NB4 (cell line): ENCODE measurements around the gene SLC6A18.

ENCODE experiments used
- DNase-seq: peaks from one replicate; pipeline ENCODE4 v3.0.0; 2010; ENCODE audit warnings: low read depth
- H3K4me3 ChIP-seq: one replicate; pipeline ENCODE4 v1.5.1; 2011; ENCODE audit warnings: mild to moderate bottlenecking, low read depth, low read length, moderate library complexity
- MYC ChIP-seq: IDR thresholded peaks from 2 replicates; pipeline ENCODE4 v1.6.1; 2011; ENCODE audit warnings: low read depth, low read length
- POLR2A ChIP-seq: IDR thresholded peaks from 2 replicates; pipeline ENCODE4 v1.6.1; 2011; ENCODE audit warnings: mild to moderate bottlenecking; ENCODE audit not compliant: insufficient read length; ENCODE audit errors: extremely low read depth
- TF ChIP-seq, protein P1 (sequence below): IDR thresholded peaks from one replicate; pipeline ENCODE4 v1.5.1; 2012; ENCODE audit warnings: low read depth, low read length
- TF ChIP-seq, protein P2 (sequence below): IDR thresholded peaks from 2 replicates; pipeline ENCODE4 v1.6.1; 2011; ENCODE audit warnings: low read depth, low read length

SLC6A18 gene

DNA sequence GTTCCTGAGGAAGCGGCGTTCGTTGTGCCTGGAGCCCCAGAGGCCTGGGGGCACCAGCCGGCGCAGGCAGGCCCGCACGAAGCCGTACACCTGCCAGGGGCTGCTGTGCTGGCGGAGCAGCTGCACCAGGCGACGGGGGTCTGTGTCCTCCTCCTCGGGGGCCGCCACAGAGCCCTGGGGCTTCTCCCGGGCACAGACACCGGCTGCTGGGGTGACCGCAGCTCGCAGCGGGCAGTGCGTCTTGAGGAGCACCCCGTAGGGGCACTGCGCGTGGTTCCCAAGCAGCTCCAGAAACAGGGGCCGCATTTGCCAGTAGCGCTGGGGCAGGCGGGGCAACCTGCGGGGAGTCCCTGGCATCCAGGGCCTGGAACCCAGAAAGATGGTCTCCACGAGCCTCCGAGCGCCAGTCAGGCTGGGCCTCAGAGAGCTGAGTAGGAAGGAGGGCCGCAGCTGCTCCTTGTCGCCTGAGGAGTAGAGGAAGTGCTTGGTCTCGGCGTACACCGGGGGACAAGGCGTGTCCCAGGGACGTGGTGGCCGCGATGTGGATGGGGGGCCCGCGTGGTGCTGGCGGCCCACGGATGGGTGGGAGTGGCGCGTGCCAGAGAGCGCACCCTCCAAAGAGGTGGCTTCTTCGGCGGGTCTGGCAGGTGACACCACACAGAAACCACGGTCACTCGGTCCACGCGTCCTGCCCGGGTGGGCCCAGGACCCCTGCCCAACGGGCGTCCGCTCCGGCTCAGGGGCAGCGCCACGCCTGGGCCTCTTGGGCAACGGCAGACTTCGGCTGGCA is 68.4 kb downstream of the SLC6A18 start:
- DNase-seq, result peak; percentile 27
- no peak overlapping the region for H3K4me3 ChIP-seq
- no peak for TF ChIP-seq MYC
- TF ChIP-seq POLR2A, result no peak
- TF ChIP-seq, protein P1, sequence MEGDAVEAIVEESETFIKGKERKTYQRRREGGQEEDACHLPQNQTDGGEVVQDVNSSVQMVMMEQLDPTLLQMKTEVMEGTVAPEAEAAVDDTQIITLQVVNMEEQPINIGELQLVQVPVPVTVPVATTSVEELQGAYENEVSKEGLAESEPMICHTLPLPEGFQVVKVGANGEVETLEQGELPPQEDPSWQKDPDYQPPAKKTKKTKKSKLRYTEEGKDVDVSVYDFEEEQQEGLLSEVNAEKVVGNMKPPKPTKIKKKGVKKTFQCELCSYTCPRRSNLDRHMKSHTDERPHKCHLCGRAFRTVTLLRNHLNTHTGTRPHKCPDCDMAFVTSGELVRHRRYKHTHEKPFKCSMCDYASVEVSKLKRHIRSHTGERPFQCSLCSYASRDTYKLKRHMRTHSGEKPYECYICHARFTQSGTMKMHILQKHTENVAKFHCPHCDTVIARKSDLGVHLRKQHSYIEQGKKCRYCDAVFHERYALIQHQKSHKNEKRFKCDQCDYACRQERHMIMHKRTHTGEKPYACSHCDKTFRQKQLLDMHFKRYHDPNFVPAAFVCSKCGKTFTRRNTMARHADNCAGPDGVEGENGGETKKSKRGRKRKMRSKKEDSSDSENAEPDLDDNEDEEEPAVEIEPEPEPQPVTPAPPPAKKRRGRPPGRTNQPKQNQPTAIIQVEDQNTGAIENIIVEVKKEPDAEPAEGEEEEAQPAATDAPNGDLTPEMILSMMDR, result no peak
- TF ChIP-seq, protein P2, sequence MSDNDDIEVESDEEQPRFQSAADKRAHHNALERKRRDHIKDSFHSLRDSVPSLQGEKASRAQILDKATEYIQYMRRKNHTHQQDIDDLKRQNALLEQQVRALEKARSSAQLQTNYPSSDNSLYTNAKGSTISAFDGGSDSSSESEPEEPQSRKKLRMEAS, result no peak

DNA sequence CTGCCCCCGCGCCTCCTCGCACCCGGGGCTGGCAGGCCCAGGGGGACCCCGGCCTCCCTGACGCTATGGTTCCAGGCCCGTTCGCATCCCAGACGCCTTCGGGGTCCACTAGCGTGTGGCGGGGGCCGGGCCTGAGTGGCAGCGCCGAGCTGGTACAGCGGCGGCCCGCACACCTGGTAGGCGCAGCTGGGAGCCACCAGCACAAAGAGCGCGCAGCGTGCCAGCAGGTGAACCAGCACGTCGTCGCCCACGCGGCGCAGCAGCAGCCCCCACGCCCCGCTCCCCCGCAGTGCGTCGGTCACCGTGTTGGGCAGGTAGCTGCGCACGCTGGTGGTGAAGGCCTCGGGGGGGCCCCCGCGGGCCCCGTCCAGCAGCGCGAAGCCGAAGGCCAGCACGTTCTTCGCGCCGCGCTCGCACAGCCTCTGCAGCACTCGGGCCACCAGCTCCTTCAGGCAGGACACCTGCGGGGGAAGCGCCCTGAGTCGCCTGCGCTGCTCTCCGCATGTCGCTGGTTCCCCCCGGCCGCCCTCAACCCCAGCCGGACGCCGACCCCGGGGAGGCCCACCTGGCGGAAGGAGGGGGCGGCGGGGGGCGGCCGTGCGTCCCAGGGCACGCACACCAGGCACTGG is 69.1 kb downstream of the SLC6A18 start:
- peak; percentile 66 for DNase-seq
- TF ChIP-seq, protein P1, result no peak
- no peak for TF ChIP-seq POLR2A
- TF ChIP-seq, protein P2, result no peak
- H3K4me3 ChIP-seq, result peak overlapping the region; percentile 49

DNA sequence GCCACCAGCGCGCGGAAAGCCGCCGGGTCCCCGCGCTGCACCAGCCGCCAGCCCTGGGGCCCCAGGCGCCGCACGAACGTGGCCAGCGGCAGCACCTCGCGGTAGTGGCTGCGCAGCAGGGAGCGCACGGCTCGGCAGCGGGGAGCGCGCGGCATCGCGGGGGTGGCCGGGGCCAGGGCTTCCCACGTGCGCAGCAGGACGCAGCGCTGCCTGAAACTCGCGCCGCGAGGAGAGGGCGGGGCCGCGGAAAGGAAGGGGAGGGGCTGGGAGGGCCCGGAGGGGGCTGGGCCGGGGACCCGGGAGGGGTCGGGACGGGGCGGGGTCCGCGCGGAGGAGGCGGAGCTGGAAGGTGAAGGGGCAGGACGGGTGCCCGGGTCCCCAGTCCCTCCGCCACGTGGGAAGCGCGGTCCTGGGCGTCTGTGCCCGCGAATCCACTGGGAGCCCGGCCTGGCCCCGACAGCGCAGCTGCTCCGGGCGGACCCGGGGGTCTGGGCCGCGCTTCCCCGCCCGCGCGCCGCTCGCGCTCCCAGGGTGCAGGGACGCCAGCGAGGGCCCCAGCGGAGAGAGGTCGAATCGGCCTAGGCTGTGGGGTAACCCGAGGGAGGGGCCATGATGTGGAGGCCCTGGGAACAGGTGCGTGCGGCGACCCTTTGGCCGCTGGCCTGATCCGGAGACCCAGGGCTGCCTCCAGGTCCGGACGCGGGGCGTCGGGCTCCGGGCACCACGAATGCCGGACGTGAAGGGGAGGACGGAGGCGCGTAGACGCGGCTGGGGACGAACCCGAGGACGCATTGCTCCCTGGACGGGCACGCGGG is 69.9 kb downstream of the SLC6A18 start, which contains the start of gene TERT:
Gene TERT, minus strand, starts transcription at position 234 of the 815 bp plus-strand sequence. Its CDS starts 79 bp downstream, at position 155.
- peak within 1 kb of the TSS; percentile 49 for H3K4me3 ChIP-seq
- DNase-seq, result peak; percentile 89

DNA sequence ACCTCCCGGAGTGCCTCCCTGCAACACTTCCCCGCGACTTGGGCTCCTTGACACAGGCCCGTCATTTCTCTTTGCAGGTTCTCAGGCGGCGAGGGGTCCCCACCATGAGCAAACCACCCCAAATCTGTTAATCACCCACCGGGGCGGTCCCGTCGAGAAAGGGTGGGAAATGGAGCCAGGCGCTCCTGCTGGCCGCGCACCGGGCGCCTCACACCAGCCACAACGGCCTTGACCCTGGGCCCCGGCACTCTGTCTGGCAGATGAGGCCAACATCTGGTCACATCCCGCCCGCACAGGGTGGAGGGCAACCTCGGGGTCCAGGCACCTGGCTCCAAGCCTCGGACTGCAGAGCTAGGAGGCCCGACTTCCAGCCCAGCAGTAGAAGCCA is 70.5 kb downstream of the SLC6A18 start:
- no peak for TF ChIP-seq POLR2A
- TF ChIP-seq, protein P2, result no peak
- TF ChIP-seq, protein P1, result no peak
- TF ChIP-seq MYC, result no peak
- peak overlapping the region; percentile 39 for H3K4me3 ChIP-seq
- DNase-seq, result no peak

More for the DNA sequence above, 69.9 kb downstream of the SLC6A18 start, which contains the start of gene TERT:
- TF ChIP-seq POLR2A, result peak; percentile 41
- TF ChIP-seq, protein P1, result no peak
- TF ChIP-seq, protein P2, result peak; percentile 88
- peak; percentile 76 for TF ChIP-seq MYC
